NCI-H2227 treated with DMSO at 0.1 percent for 48 hours (cell line): ENCODE data around the gene ANGEL2.
A peak's percentile ranks its signal among the peaks of the same experiment; 100 is the strongest.
"Not testable (repeated sequence)": the region's sequence is repeated elsewhere in the genome, so short reads cannot be mapped to it uniquely, and the experiment has no call there.

Experiments used
- DNase-seq: peaks from one replicate; lab custom pipeline; 2025; lab: John Stamatoyannopoulos, UW

ANGEL2 gene

GRCh38 chr1:213015099-213016050 is at the start of gene ANGEL2:
ANGEL2 (minus strand) TSS chr1:213015867; CDS start chr1:213015671, 196 bp downstream.
- peak; percentile 96 for DNase-seq

DNA sequence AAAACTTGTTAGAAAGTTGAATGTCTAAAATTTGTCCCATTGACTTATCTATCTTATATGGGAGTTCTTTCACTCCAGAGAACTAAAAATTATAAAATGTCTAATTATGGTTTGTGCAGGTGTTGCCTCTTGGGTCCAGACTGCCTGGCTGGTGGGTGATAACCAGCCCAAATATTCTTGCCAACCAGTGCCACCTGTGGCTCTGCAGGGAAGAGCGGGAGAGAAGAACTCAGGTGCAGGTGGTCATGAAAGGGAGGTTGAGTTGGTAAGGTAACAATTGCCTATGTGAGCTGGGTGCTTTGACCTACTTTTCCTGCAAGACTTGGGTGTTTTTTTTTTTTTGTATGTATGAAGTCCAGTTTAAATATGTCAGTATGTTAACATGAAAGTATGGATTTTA is 45.6 kb upstream of the ANGEL2 start:
- no peak for DNase-seq

DNA sequence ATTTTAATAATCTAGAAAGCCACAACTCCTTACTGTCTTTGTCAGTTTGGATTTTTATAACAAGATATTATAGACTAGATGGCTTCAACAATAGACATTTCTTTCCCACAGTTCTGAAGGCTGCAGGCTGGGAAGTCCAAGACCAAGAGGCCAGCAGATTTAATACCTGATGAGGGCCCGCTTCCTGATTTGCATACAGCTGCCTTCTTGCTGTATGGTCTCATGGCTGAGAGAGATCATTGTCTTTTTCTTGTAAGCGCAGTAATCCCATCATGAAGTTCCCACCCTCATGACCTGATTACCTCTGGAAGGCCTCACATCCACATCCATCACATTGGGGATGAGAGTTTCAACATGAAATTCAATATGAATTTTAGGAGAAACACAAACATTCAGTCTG is 45.2 kb upstream of the ANGEL2 start:
- DNase-seq = peak; percentile 42

DNA sequence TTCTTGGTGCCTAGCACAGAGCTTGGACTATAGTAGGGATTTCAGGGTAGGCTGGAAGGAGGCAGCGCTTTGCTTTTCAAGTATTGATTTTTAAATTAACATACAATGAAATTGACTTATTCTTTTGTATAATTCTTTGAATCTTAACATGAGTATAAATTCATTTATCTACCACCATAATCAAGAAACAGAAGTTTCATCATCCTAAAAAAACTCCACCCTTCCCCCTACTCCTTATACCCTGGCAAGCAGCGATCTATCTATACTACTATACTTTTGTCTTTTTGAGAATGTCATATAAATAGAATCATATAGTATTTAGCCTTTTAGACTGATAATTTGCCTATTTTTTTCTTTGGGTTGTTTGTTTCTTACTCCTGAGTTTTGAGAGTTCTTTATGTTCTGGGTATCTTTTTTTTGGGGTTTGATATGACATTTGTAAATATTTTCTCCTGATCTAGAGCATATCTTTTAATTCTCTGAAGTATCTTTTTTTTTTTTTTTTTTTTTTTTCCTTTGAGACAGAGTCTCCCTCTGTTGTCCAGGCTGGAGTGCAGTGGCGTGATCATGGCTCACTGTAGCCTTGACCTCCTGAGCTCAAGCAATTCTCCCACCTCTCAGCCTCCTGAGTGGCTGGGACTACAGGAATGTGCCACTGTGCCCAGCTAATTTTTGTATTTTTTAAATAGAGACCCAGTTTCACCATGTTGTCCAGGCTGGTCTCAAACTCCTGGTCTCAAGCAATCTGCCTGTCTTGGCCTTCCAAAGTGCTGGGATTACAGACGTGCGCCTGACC is 41.8 kb upstream of the ANGEL2 start:
- DNase-seq = no peak

- DNase-seq = no peak
These were observed 40.1 kb upstream of the ANGEL2 start for GRCh38 chr1:213055767-213056166.

GRCh38 chr1:213054733-213055591 is 39.3 kb upstream of the ANGEL2 start:
- no peak for DNase-seq

DNA sequence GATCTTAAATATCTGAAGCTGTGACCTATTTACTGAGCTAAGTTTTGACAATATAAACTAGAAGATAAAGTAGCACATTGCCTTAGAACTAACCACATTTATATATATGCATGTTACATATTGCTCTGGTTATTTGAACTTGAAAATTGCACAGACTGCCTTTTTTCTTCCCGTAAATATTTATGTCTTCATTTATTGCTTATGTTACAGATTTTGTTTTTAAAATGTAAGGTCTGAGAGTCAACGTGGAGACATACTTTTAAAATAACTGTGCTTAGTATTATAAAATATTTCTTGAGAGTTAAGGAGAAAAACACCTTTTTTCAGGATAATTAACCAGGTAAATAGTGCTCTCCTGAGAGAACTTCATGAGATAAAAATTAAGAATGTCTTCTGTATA is 38.5 kb upstream of the ANGEL2 start:
- no peak for DNase-seq

DNA sequence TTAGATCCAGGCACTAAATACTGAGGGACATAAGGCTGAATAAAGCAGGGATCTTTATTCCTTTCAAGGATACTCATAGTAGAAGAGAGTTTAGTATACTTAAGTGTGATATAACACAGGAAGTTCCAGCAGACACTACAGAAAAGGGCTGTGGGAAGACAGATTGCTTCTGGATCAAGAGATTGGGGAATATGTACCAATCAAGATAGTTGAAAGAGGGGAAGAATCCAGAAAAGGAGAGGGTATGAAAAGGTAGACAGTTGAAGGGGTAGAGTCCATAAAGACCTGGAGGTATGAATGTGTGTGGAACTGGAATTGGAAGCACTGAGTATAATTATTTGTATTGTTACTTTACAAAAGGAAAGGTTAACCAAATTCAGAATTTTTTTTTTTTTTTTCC is 37.8 kb upstream of the ANGEL2 start:
- no peak for DNase-seq

GRCh38 chr1:213051881-213052202 is 36.2 kb upstream of the ANGEL2 start:
- DNase-seq = no peak

GRCh38 chr1:213051127-213051880 is 35.6 kb upstream of the ANGEL2 start, which contains the start of gene RPS6KC1:
RPS6KC1 (plus strand) TSS chr1:213051241; CDS start chr1:213051405, 164 bp downstream.
- DNase-seq = peak; percentile 91

GRCh38 chr1:213050745-213051126 is 35.1 kb upstream of the ANGEL2 start:
- DNase-seq = no peak

GRCh38 chr1:213049232-213049631 is 33.6 kb upstream of the ANGEL2 start:
- DNase-seq = no peak

- peak; percentile 76 for DNase-seq
These were observed 29.9 kb upstream of the ANGEL2 start for GRCh38 chr1:213045321-213046226.

- DNase-seq = no peak
These were observed 25.8 kb upstream of the ANGEL2 start for GRCh38 chr1:213041443-213041842.

GRCh38 chr1:213035573-213035972 is 19.9 kb upstream of the ANGEL2 start:
- DNase-seq = no peak

- DNase-seq = no peak
These were observed 19.0 kb upstream of the ANGEL2 start for GRCh38 chr1:213034713-213035112.

- DNase-seq = no peak
These were observed 17.0 kb upstream of the ANGEL2 start for GRCh38 chr1:213032651-213033050.

- DNase-seq = not testable (repeated sequence)
These were observed 11.4 kb upstream of the ANGEL2 start for GRCh38 chr1:213027024-213027423.

DNA sequence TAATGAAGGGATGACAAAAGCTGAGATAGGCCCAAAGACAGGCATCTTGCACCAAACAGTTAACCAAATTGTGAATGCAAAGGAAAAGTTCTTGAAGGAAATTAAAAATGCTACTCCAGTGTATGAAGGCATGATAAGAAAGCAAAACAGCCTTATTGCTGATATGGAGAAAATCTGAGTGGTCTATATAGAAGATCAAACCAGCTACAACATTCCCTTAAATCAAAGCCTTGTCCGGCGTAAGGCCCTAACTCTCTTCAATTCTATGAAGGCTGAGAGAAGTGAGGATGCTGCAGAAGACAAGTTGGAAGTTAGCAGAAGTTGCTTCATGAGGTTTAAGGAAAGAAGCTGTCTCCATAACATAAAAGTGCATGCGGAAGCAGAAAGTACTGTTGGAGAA is 4.3 kb upstream of the ANGEL2 start:
- DNase-seq = no peak

DNA sequence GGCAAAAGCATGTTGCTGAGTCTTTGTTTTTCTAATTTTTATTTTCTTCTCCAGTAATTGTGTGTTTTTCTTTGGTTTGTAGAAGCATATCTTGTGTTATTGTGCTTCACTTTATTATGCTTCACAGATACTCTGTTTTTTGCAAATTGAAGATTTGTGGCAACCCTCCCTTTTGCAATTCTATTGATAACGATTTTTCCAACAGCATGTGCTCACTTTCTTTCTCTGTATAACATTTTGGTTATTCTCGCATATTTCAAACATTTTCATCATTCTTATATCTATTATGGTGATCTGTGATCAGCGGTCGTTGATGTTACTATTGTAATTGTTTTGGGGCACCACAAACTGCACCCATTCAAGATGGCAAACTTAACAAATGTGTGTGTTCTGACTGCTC is 3.8 kb upstream of the ANGEL2 start:
- DNase-seq = no peak
